ENCODE results near the gene CTU1.

The CTU1 gene

DNA sequence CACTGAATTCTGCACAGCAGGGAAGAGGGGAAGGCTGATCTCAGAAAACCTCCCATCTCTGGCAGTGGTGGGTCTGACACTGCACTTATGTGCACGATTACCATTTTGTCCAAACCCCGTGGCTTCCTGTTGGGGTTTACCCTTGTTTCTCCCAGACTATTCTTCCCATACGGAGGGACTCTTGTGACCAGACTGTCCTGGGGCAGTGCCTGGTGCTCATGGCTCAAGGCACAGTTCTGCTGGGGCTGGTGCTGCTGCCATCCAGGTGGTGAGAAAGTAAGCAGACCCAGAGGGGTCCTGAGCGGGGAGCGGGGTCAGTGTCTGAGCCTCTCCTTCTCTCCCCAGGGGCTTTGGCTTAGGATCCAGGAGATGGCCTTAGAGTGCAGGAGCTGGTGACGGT, 11.4 kb upstream of the CTU1 start:
- H3K4me3 ChIP-seq (ENCODE audit: low read length): no peak overlapping the region
- no peak overlapping the region for H3K9ac ChIP-seq (ENCODE audit: low read depth, low read length)
- H3K27ac ChIP-seq (ENCODE audit: low read length): no peak overlapping the region
- H3K36me3 ChIP-seq (ENCODE audit: insufficient read depth, low read depth, low read length): no peaks in the 10 kb centered on the region
- no peaks in the 10 kb centered on the region for H3K27me3 ChIP-seq (ENCODE audit: insufficient read depth, low read length)
- no peaks in the 10 kb centered on the region for H3K9me3 ChIP-seq (ENCODE audit: insufficient read depth, low read depth, low read length)
- no peaks in the 10 kb centered on the region for H3K4me1 ChIP-seq (ENCODE audit: insufficient read depth, low read length)

DNA sequence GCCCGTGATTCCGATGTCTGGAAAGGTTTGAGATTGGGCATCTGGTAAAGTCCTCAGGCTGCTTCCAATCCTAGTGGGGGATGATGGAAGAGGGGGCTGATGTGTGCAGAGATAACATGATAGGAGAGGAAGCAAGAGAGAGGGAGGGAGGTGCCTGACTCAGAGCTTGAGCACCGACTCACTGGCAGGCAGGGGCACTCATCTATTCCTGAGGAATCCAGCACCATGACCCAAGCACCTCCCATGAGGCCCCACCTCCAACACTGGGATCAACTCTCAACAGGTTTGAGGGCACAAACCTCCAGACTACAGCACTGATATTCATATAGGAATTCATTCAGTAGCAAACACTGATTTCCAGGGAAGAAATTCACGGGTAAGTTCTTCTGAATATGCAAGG, 10.9 kb upstream of the CTU1 start:
- H3K27ac ChIP-seq (ENCODE audit: low read length): no peak overlapping the region
- H3K27me3 ChIP-seq (ENCODE audit: insufficient read depth, low read length): peaks cover 4% of the 10 kb centered on the region; the same call in 1 of the 2 replicates
- H3K9ac ChIP-seq (ENCODE audit: low read depth, low read length): no peak overlapping the region
- no peak overlapping the region for H3K4me3 ChIP-seq (ENCODE audit: low read length)
- H3K36me3 ChIP-seq (ENCODE audit: insufficient read depth, low read depth, low read length): no peaks in the 10 kb centered on the region
- no peaks in the 10 kb centered on the region for H3K9me3 ChIP-seq (ENCODE audit: insufficient read depth, low read depth, low read length)
- H3K4me1 ChIP-seq (ENCODE audit: insufficient read depth, low read length): no peaks in the 10 kb centered on the region

DNA sequence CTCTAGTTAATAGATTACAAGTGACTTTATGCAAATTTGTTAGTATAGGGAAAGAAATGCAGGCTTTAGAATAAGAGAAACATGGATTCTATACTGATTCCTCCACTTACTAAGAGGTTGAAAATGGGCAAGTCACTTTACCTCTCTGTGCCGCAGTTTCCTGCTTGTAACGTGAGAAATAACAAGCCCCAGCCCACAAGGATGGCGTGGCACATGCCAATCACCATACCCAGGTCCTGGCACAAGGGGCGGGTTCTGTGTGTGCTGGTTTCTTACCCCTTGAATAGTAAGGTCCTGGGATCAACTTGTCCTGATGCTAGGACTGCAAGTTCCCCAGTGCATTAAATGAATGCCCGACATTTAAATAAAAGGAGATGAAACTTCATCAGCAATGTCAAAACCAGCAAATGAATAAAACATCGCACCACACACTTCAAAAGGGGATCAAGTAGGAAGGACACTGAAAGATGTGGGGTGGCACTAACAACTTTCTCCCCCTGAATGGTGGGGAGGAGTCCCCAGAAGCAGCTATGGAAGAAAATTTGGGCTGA, 8.6 kb upstream of the CTU1 start:
- no peaks in the 10 kb centered on the region for H3K9me3 ChIP-seq (ENCODE audit: insufficient read depth, low read depth, low read length)
- no peak overlapping the region for H3K27ac ChIP-seq (ENCODE audit: low read length)
- peaks cover 22% of the 10 kb centered on the region for H3K27me3 ChIP-seq (ENCODE audit: insufficient read depth, low read length)
- no peaks in the 10 kb centered on the region for H3K4me1 ChIP-seq (ENCODE audit: insufficient read depth, low read length)
- no peak overlapping the region for H3K4me3 ChIP-seq (ENCODE audit: low read length)
- no peak overlapping the region for H3K9ac ChIP-seq (ENCODE audit: low read depth, low read length)
- H3K36me3 ChIP-seq (ENCODE audit: insufficient read depth, low read depth, low read length): no peaks in the 10 kb centered on the region

DNA sequence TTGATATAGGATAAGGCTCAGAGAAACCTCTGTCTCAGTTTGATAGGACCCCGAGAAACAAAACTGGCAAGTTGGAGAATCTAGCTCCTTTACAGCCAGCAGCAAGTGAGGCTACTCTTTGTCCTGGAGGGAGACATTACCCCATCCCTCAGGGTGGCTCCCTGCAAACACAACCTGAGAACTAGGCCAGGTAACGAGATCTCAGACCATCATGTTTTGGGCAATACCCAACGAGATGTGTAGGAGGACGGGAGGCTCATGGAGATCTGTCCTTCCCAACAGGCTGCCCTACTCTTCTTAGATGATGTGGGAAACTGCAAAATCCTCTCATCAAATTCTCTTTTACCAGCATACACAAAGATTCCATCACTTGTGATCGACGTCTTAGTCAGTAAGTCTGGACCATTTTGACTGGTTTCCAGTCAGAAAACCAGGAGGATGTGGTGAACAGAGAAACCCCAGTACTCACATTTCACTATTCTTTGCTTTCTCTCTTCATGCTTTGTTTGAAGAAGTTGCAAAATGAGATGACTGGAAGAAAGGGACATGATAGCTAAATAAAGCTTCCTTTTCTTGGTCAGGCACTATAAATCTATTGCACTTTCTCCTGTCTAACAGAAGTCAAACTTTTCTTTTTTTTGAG, 6.0 kb upstream of the CTU1 start:
- H3K36me3 ChIP-seq (ENCODE audit: insufficient read depth, low read depth, low read length): no peaks in the 10 kb centered on the region
- no peak overlapping the region for H3K9ac ChIP-seq (ENCODE audit: low read depth, low read length)
- peaks cover 42% of the 10 kb centered on the region for H3K27me3 ChIP-seq (ENCODE audit: insufficient read depth, low read length)
- no peaks in the 10 kb centered on the region for H3K4me1 ChIP-seq (ENCODE audit: insufficient read depth, low read length)
- no peaks in the 10 kb centered on the region for H3K9me3 ChIP-seq (ENCODE audit: insufficient read depth, low read depth, low read length)
- no peak overlapping the region for H3K4me3 ChIP-seq (ENCODE audit: low read length)
- no peak overlapping the region for H3K27ac ChIP-seq (ENCODE audit: low read length)

DNA sequence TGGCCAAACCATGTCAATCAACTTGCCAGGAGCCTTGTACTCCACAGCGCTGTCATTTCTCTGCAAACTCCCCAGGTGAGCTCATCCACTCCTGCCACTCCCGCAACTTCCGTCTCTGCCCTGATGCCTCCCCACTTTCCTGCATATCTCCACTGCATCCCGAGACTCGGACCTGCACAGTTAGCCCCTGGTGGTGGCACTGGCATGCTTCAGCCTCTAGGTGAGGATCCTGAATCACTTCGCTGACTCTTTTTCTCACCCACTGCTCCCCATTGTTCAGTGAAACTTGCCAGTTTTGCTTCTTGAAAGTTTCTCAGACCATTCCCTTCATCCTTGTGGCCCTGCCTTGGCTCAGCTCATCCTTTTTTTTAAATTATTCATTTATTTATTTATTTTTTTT, 3.4 kb upstream of the CTU1 start:
- H3K4me3 ChIP-seq (ENCODE audit: low read length): no peak overlapping the region
- no peaks in the 10 kb centered on the region for H3K36me3 ChIP-seq (ENCODE audit: insufficient read depth, low read depth, low read length)
- H3K27ac ChIP-seq (ENCODE audit: low read length): no peak overlapping the region
- peaks cover 42% of the 10 kb centered on the region for H3K27me3 ChIP-seq (ENCODE audit: insufficient read depth, low read length)
- no peaks in the 10 kb centered on the region; the same call in 1 of the 2 replicates for H3K4me1 ChIP-seq (ENCODE audit: insufficient read depth, low read length)
- H3K9ac ChIP-seq (ENCODE audit: low read depth, low read length): no peak overlapping the region
- H3K9me3 ChIP-seq (ENCODE audit: insufficient read depth, low read depth, low read length): no peaks in the 10 kb centered on the region

DNA sequence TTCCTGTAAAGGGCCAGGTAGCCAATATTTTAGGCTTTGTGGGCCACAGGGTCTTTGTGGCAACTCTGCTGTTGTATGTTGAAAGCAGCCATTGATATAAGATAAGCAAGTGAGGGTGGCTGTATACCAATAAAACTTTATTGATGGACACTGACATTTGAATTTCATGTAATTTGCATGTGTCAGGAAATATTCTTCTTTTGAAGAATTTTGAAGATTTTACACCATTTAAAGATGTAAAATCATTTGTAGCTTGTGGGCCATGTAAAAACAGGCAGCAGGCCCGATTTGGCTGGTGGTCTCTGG, 2.4 kb upstream of the CTU1 start:
- no peak overlapping the region for H3K27ac ChIP-seq (ENCODE audit: low read length)
- H3K27me3 ChIP-seq (ENCODE audit: insufficient read depth, low read length): peaks cover 42% of the 10 kb centered on the region
- H3K4me1 ChIP-seq (ENCODE audit: insufficient read depth, low read length): no peaks in the 10 kb centered on the region; the same call in 1 of the 2 replicates

DNA sequence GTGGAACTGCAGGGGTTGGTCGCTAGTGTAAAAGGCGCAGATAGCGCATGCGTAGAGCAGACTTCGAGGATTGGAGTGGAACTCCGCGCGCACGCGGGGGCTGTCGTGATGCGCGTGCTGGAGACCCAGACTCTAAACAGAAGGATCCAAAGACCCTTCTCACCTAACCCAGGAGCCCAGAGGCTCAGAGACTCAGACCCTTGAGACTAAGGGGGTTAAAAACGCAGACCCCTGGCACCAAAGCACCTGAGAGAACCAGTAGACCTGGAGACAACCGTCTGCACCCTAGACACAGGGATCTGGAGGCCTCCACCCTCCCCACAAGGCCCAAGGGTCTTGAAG, 567 bp upstream of the CTU1 start:
- H3K4me1 ChIP-seq (ENCODE audit: insufficient read depth, low read length): no peaks in the 10 kb centered on the region; the same call in 1 of the 2 replicates
- H3K9ac ChIP-seq (ENCODE audit: low read depth, low read length): no peak overlapping the region
- peaks cover 6% of the 10 kb centered on the region; the same call in 1 of the 2 replicates for H3K36me3 ChIP-seq (ENCODE audit: insufficient read depth, low read depth, low read length)
- no peak overlapping the region for H3K27ac ChIP-seq (ENCODE audit: low read length)
- no peaks in the 10 kb centered on the region for H3K9me3 ChIP-seq (ENCODE audit: insufficient read depth, low read depth, low read length)
- H3K4me3 ChIP-seq (ENCODE audit: low read length): peak overlapping the region; percentile 92
- peaks cover 34% of the 10 kb centered on the region for H3K27me3 ChIP-seq (ENCODE audit: insufficient read depth, low read length)

More for the DNA sequence above, 2.4 kb upstream of the CTU1 start:
- H3K4me3 ChIP-seq (ENCODE audit: low read length): no peak overlapping the region
- peaks cover 3% of the 10 kb centered on the region; the same call in 1 of the 2 replicates for H3K36me3 ChIP-seq (ENCODE audit: insufficient read depth, low read depth, low read length)
- H3K9me3 ChIP-seq (ENCODE audit: insufficient read depth, low read depth, low read length): no peaks in the 10 kb centered on the region
- H3K9ac ChIP-seq (ENCODE audit: low read depth, low read length): no peak overlapping the region

- no peaks in the 10 kb centered on the region for H3K9me3 ChIP-seq (ENCODE audit: insufficient read depth, low read depth, low read length)
- no peaks in the 10 kb centered on the region; the same call in 1 of the 2 replicates for H3K4me1 ChIP-seq (ENCODE audit: insufficient read depth, low read length)
- H3K9ac ChIP-seq (ENCODE audit: low read depth, low read length): peak overlapping the region; percentile 72; the same call in 1 of the 2 replicates
- no peak overlapping the region for H3K27ac ChIP-seq (ENCODE audit: low read length)
- peaks cover 14% of the 10 kb centered on the region; the same call in 1 of the 2 replicates for H3K36me3 ChIP-seq (ENCODE audit: insufficient read depth, low read depth, low read length)
- peak overlapping the region; percentile 92 for H3K4me3 ChIP-seq (ENCODE audit: low read length)
- peaks cover 26% of the 10 kb centered on the region for H3K27me3 ChIP-seq (ENCODE audit: insufficient read depth, low read length)
Measured at GRCh38 chr19:51107406-51108065, 673 bp downstream of the CTU1 start.

DNA sequence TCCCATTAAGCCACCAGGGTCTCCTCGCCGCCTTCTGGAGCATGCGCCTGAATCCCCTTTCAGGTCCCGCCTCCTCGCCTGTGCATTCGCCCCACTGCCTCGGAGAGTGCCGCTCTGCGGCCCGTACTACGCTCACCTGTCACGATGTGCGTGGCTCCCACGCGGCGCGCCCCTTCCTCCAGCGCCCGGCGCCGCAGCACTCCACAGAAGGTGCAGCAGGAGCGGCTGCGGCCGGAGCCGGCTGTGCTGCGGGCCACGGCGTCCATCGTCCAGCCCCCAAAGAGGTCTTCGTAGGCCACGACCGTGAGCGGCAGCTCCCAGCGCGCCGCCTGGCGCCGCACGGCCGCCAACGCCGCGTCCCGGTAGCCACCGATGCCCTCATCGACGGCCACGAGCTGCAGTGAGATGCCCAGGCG, 4.3 kb downstream of the CTU1 start:
- Histone ChIP-seq H3K36me3 (ENCODE audit: insufficient read depth, low read depth, low read length) (peaks cover 14% of the 10 kb centered on the region; the same call in 1 of the 2 replicates), H3K9ac (ENCODE audit: low read depth, low read length) (no peak overlapping the region), H3K27ac (ENCODE audit: low read length) (no peak overlapping the region), H3K4me1 (ENCODE audit: insufficient read depth, low read length) (no peaks in the 10 kb centered on the region; the same call in 1 of the 2 replicates), H3K9me3 (ENCODE audit: insufficient read depth, low read depth, low read length) (no peaks in the 10 kb centered on the region), H3K27me3 (ENCODE audit: insufficient read depth, low read length) (no peaks in the 10 kb centered on the region), H3K4me3 (ENCODE audit: low read length) (no peak overlapping the region)

DNA sequence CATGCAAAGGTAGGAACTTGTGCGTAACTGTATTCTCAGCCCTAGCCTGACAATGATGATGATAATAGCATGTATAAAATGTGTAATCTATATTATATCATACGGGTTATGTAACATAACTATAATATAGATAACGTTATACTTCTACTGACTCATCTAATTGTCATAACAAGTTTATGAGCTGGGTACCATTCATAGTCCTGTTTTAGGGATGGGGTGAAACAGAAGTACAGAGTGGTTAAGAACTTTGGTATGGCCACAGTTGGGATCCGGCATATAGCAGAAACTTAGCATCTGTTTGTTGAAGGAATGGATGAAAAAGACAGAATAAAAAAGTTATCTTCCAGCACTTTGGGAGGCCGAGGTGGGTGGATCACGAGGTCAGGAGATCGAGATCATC, 5.2 kb downstream of the CTU1 start:
- peaks cover 14% of the 10 kb centered on the region; the same call in 1 of the 2 replicates for H3K36me3 ChIP-seq (ENCODE audit: insufficient read depth, low read depth, low read length)
- H3K4me3 ChIP-seq (ENCODE audit: low read length): no peak overlapping the region
- H3K9me3 ChIP-seq (ENCODE audit: insufficient read depth, low read depth, low read length): no peaks in the 10 kb centered on the region
- H3K4me1 ChIP-seq (ENCODE audit: insufficient read depth, low read length): no peaks in the 10 kb centered on the region; the same call in 1 of the 2 replicates
- no peak overlapping the region for H3K27ac ChIP-seq (ENCODE audit: low read length)
- no peaks in the 10 kb centered on the region for H3K27me3 ChIP-seq (ENCODE audit: insufficient read depth, low read length)
- H3K9ac ChIP-seq (ENCODE audit: low read depth, low read length): no peak overlapping the region

GRCh38 chr19:51101171-51101865, 6.9 kb downstream of the CTU1 start:
- Histone ChIP-seq H3K27ac (ENCODE audit: low read length) (no peak overlapping the region), H3K4me1 (ENCODE audit: insufficient read depth, low read length) (no peaks in the 10 kb centered on the region), H3K27me3 (ENCODE audit: insufficient read depth, low read length) (no peaks in the 10 kb centered on the region), H3K9ac (ENCODE audit: low read depth, low read length) (no peak overlapping the region), H3K9me3 (ENCODE audit: insufficient read depth, low read depth, low read length) (no peaks in the 10 kb centered on the region), H3K36me3 (ENCODE audit: insufficient read depth, low read depth, low read length) (peaks cover 14% of the 10 kb centered on the region; the same call in 1 of the 2 replicates), H3K4me3 (ENCODE audit: low read length) (no peak overlapping the region)
